Measurements from ENCODE around the gene ANGPTL5. TPM values are rescaled to one million over a fixed set of nuclear protein-coding genes. Genes with fewer than 3 reads are reported as not detected.
"Not testable (repeated sequence)": the region's sequence is repeated elsewhere in the genome, so short reads cannot be mapped to it uniquely, and the experiment has no call there.

The ANGPTL5 gene
- total RNA-seq, 2 experiments from 2014 or later: not detected

GRCh38 chr11:101870510-101870909, 45.8 kb downstream of the ANGPTL5 start:
- ATAC-seq (no peak), DNase-seq (no peak)
- H3K36me3 Mint-ChIP-seq: no peaks in the 10 kb centered on the region
- H3K4me3 Mint-ChIP-seq: no peak overlapping the region
- CTCF ChIA-PET: no interaction called here
- H3K9me3 Mint-ChIP-seq (ENCODE audit: low read depth): no peaks in the 10 kb centered on the region
- no peak overlapping the region for H3K27ac Mint-ChIP-seq
- peaks cover 5% of the 10 kb centered on the region for H3K27me3 Mint-ChIP-seq
- H3K4me1 Mint-ChIP-seq: no peaks in the 10 kb centered on the region

- Mint-ChIP-seq H3K9me3 (ENCODE audit: low read depth) (peaks cover 3% of the 10 kb centered on the region), H3K27ac (no peak overlapping the region), H3K36me3 (peaks cover 1% of the 10 kb centered on the region), H3K4me3 (no peak overlapping the region), H3K27me3 (peaks cover 4% of the 10 kb centered on the region), H3K4me1 (no peaks in the 10 kb centered on the region)
- DNase-seq (no peak), ATAC-seq (no peak)
- CTCF ChIA-PET: no interaction called here
Measured at GRCh38 chr11:101867951-101868350, 48.4 kb downstream of the ANGPTL5 start.

GRCh38 chr11:101866619-101867491, 49.5 kb downstream of the ANGPTL5 start:
- peaks cover 1% of the 10 kb centered on the region for H3K36me3 Mint-ChIP-seq
- DNase-seq (no peak), ATAC-seq (no peak)
- no peak overlapping the region for H3K27ac Mint-ChIP-seq
- H3K9me3 Mint-ChIP-seq (ENCODE audit: low read depth): peaks cover 3% of the 10 kb centered on the region
- CTCF ChIA-PET: interaction anchor here (1.7 kb wide), 1 partner anchor 13 kb away, joined by 4 read pairs; no protein-coding TSS in a partner anchor
- no peak overlapping the region for H3K4me3 Mint-ChIP-seq
- peaks cover 4% of the 10 kb centered on the region for H3K27me3 Mint-ChIP-seq
- no peaks in the 10 kb centered on the region for H3K4me1 Mint-ChIP-seq

- CTCF ChIA-PET: interaction anchor here (1.7 kb wide), 1 partner anchor 143 kb away, joined by 4 read pairs; no protein-coding TSS in a partner anchor
- Mint-ChIP-seq H3K27me3 (peaks cover 4% of the 10 kb centered on the region), H3K4me3 (no peak overlapping the region), H3K9me3 (ENCODE audit: low read depth) (peaks cover 3% of the 10 kb centered on the region), H3K36me3 (peaks cover 1% of the 10 kb centered on the region), H3K4me1 (peaks cover 1% of the 10 kb centered on the region), H3K27ac (no peak overlapping the region)
- ATAC-seq (no peak), DNase-seq (no peak)
Measured at GRCh38 chr11:101864098-101864497, 52.2 kb downstream of the ANGPTL5 start.

GRCh38 chr11:101863361-101863760, 53.0 kb downstream of the ANGPTL5 start:
- DNase-seq (no peak), ATAC-seq (no peak)
- Mint-ChIP-seq H3K27ac (no peak overlapping the region), H3K36me3 (peaks cover 1% of the 10 kb centered on the region), H3K9me3 (ENCODE audit: low read depth) (peaks cover 3% of the 10 kb centered on the region), H3K27me3 (no peaks in the 10 kb centered on the region), H3K4me3 (no peak overlapping the region), H3K4me1 (peaks cover 1% of the 10 kb centered on the region)
- CTCF ChIA-PET: interaction anchor here (1.7 kb wide), 1 partner anchor 144 kb away, joined by 4 read pairs; no protein-coding TSS in a partner anchor

GRCh38 chr11:101862391-101863233, 53.7 kb downstream of the ANGPTL5 start:
- Mint-ChIP-seq H3K27me3 (no peaks in the 10 kb centered on the region), H3K27ac (no peak overlapping the region), H3K4me1 (peaks cover 1% of the 10 kb centered on the region)

GRCh38 chr11:101860696-101861427, 55.5 kb downstream of the ANGPTL5 start:
- CTCF ChIA-PET: interaction anchor here (0.7 to 4.6 kb wide), 15 partner anchors 17 to 164 kb away, joined by 3 to 57 read pairs (median 3); no protein-coding TSS in a partner anchor
- Mint-ChIP-seq H3K4me3 (no peak overlapping the region), H3K9me3 (ENCODE audit: low read depth) (peaks cover 3% of the 10 kb centered on the region), H3K36me3 (peaks cover 1% of the 10 kb centered on the region), H3K27me3 (no peaks in the 10 kb centered on the region), H3K27ac (no peak overlapping the region), H3K4me1 (peaks cover 1% of the 10 kb centered on the region)
- DNase-seq (no peak), ATAC-seq (peak; percentile 73)

More at GRCh38 chr11:101862391-101863233, 53.7 kb downstream of the ANGPTL5 start:
- peaks cover 3% of the 10 kb centered on the region for H3K9me3 Mint-ChIP-seq (ENCODE audit: low read depth)
- ATAC-seq: no peak
- peaks cover 1% of the 10 kb centered on the region for H3K36me3 Mint-ChIP-seq
- DNase-seq: no peak
- no peak overlapping the region for H3K4me3 Mint-ChIP-seq
- CTCF ChIA-PET: interaction anchor here (4.6 kb wide), 1 partner anchor 145 kb away, joined by 57 read pairs; no protein-coding TSS in a partner anchor

GRCh38 chr11:101852260-101852659, 64.1 kb downstream of the ANGPTL5 start:
- H3K4me3 Mint-ChIP-seq; H3K4me1 Mint-ChIP-seq; H3K9me3 Mint-ChIP-seq (ENCODE audit: low read depth); H3K36me3 Mint-ChIP-seq; DNase-seq; CTCF ChIA-PET; ATAC-seq; H3K27me3 Mint-ChIP-seq; H3K27ac Mint-ChIP-seq: not testable (repeated sequence)

- Mint-ChIP-seq H3K4me1 (no peaks in the 10 kb centered on the region), H3K4me3 (no peak overlapping the region), H3K9me3 (ENCODE audit: low read depth) (no peaks in the 10 kb centered on the region), H3K27me3 (no peaks in the 10 kb centered on the region), H3K27ac (no peak overlapping the region), H3K36me3 (no peaks in the 10 kb centered on the region)
- DNase-seq (no peak), ATAC-seq (no peak)
- CTCF ChIA-PET: no interaction called here
Measured at GRCh38 chr11:101848262-101848661, 68.1 kb downstream of the ANGPTL5 start.

GRCh38 chr11:101844608-101845007, 71.7 kb downstream of the ANGPTL5 start:
- ATAC-seq: no peak
- H3K36me3 Mint-ChIP-seq: no peaks in the 10 kb centered on the region
- CTCF ChIA-PET: no interaction called here
- no peak overlapping the region for H3K27ac Mint-ChIP-seq
- H3K27me3 Mint-ChIP-seq: no peaks in the 10 kb centered on the region
- H3K4me3 Mint-ChIP-seq: no peak overlapping the region
- no peaks in the 10 kb centered on the region for H3K9me3 Mint-ChIP-seq (ENCODE audit: low read depth)
- DNase-seq: no peak
- H3K4me1 Mint-ChIP-seq: no peaks in the 10 kb centered on the region

GRCh38 chr11:101840704-101841103, 75.6 kb downstream of the ANGPTL5 start:
- Mint-ChIP-seq H3K36me3 (no peaks in the 10 kb centered on the region), H3K4me3 (no peak overlapping the region), H3K27me3 (no peaks in the 10 kb centered on the region), H3K27ac (no peak overlapping the region), H3K9me3 (ENCODE audit: low read depth) (no peaks in the 10 kb centered on the region), H3K4me1 (no peaks in the 10 kb centered on the region)
- CTCF ChIA-PET: no interaction called here
- DNase-seq (no peak), ATAC-seq (no peak)

All from activated CD8-positive, alpha-beta memory T cell treated with anti-CD3 and anti-CD28 coated beads, Interleukin-2, amount 10 ng/mL, durations not matched to agents 7 days and 5 days (primary cell).